ENCODE measurements around the gene OR52H1.
"Not testable (repeated sequence)": the region's sequence is repeated elsewhere in the genome, so short reads cannot be mapped to it uniquely, and the experiment has no call there.

Gene OR52H1

DNA sequence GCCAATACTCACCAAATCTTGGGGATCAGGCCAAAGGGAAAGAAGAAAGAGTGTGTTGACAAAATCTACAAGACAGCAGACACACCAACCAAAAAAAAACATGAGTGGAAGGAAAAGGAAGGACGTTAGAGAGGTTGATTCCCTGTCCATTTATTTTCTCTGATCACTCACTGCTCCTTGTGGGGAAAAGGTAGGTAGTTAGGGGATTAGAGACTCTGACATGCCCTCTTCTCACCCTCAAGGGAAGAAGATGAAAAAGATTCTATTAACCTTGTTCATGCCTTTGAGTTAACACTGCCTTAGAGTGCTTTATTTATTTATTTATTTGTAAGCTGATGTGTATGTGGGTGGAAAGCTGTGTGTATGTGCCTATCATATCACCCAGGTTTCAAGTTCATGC is at the start of gene OR52H1:
TSS of gene OR52H1 (minus strand) at position 101 of the 400 bp plus-strand sequence. CDS start 3,035 bp downstream, outside the sequence.
- no peak for DNase-seq (ENCODE audit: low read depth in 2 of 2)

DNA sequence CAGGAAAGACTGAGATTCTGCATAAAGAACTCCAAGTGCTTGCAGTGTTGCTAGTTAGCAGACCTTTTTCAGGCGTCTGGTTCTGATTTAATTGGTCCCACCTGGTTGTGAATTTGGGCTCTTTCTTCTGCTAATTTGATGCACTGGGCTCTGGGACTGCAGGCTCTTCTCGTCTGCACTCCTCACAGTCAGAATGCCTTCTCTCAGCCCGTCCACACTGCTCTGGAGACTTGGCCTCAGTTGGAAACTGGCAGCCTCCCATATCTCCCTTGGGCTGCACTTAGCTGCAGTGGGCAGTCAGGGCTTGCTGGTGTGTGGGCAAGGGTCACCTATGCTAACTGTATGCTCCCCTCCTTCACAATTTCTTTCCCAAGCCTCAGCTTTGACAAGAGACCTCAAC is 49.6 kb upstream of the OR52H1 start:
- no peak for DNase-seq (ENCODE audit: low read depth in 2 of 2)

DNA sequence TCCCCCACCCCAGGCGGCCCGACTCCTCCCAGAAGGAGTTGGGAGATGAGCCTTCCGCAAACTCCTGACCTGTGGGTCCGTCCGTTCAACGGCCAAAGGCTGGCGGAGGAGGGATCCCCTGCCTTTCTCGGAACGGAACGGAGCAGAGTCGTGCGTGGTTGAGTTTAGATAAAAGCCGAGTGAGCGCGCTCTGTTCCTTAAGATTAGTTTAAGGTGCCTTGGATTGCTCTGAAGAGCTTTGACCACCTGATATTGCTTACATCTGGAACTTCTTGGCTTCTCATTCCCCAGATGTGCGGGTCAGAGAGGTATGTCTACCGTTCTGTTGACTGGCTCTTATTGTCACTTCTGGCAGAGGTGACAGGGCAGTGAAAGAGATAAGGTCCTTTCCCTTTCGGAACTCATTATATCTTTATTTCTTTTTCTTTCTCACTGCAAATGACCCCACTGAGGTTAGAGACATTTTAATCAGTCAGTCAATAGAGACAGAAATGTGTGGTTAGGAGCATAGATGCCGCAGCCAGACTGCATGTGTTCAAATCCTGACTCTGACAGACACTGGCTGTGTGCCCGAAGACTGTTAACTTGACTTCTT is 48.4 kb upstream of the OR52H1 start, which contains the start of gene TRIM6:
TSS of gene TRIM6 (plus strand) at position 31 of the 595 bp plus-strand sequence. CDS start at position 292, 261 bp downstream.
- DNase-seq (ENCODE audit: low read depth in 2 of 2) = no peak

DNA sequence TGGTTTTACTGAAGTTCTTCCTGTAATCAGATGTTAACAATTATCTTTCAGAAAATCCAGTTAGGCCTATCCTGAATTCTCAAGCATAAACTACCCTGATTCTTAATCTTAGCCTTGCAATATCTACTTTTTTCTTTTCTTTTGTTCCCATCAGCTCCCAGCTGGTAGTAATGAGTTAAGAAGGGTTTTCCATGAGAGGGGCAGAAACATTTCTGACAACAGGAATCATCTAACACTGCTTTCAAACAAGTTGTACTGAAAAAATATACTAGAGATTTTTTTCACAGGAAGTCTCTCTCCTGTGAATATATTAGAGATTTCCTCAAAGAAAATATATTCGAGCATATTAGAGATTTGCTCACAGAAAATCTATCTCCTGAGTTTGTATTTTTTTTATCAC is 44.8 kb upstream of the OR52H1 start:
- no peak for DNase-seq (ENCODE audit: low read depth in 2 of 2)

GRCh38 chr11:5592615-5593014 is 44.3 kb upstream of the OR52H1 start:
- DNase-seq (ENCODE audit: low read depth in 2 of 2) = no peak

- DNase-seq (ENCODE audit: low read depth in 2 of 2) = no peak
Observed at GRCh38 chr11:5591613-5592012, 43.3 kb upstream of the OR52H1 start.

DNA sequence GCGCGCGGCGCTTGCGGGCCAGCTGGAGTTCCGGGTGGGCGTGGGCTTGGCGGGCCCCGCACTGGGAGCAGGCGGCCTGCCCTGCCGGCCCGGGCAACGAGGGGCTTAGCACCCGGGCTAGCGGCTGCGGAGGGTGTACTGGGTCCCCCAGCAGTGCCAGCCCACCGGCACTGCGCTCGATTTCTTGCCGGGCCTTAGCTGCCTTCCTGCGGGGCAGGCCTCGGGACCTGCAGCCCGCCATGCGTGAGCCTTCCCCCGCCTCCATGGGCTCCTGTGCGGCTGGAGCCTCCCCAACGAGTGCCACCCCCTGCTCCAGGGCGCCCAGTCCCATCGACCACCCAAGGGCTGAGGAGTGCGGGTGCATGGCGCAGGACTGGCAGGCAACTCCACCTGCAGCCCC is 41.6 kb upstream of the OR52H1 start:
- not testable (repeated sequence) for DNase-seq (ENCODE audit: low read depth in 2 of 2)

- not testable (repeated sequence) for DNase-seq (ENCODE audit: low read depth in 2 of 2)
Observed at GRCh38 chr11:5584458-5584857, 36.1 kb upstream of the OR52H1 start.

DNA sequence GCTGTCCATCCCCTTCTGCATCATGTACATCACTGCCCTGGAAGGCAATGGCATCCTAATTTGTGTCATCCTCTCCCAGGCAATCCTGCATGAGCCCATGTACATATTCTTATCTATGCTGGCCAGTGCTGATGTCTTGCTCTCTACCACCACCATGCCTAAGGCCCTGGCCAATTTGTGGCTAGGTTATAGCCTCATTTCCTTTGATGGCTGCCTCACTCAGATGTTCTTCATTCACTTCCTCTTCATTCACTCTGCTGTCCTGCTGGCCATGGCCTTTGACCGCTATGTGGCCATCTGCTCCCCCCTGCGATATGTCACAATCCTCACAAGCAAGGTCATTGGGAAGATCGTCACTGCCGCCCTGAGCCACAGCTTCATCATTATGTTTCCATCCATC is 32.7 kb upstream of the OR52H1 start:
- no peak for DNase-seq (ENCODE audit: low read depth in 2 of 2)

- no peak for DNase-seq (ENCODE audit: low read depth in 2 of 2)
Observed at GRCh38 chr11:5580577-5580976, 32.2 kb upstream of the OR52H1 start, which contains the start of gene OR52B6. TSS of gene OR52B6 (plus strand) at chr11:5580877. CDS start at chr11:5580877, 0 bp downstream.

GRCh38 chr11:5577101-5577500 is 28.8 kb upstream of the OR52H1 start:
- no peak for DNase-seq (ENCODE audit: low read depth in 2 of 2)

DNA sequence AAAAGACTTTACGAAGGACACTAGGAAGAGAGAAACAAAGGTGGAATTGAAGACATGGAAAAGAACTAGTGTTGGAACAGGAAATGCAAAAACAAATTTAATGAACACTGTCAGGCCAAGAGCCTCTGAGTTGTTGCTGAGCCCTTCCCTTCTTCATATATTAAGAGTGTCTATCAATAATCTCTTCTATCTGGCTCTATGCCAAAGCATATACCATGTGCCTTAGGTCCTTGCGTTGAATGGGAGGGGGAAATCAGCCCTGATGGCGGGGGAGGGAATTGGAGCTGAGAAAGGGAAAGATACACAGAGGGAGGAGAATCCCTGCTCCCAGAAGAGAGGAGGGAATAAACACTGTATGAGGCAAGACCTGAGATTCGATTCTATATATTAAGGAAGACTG is 26.8 kb upstream of the OR52H1 start:
- DNase-seq (ENCODE audit: low read depth in 2 of 2) = no peak

GRCh38 chr11:5574654-5575053 is 26.3 kb upstream of the OR52H1 start:
- DNase-seq (ENCODE audit: low read depth in 2 of 2) = no peak

- no peak for DNase-seq (ENCODE audit: low read depth in 2 of 2)
Observed at GRCh38 chr11:5564259-5565019, 16.1 kb upstream of the OR52H1 start.

DNA sequence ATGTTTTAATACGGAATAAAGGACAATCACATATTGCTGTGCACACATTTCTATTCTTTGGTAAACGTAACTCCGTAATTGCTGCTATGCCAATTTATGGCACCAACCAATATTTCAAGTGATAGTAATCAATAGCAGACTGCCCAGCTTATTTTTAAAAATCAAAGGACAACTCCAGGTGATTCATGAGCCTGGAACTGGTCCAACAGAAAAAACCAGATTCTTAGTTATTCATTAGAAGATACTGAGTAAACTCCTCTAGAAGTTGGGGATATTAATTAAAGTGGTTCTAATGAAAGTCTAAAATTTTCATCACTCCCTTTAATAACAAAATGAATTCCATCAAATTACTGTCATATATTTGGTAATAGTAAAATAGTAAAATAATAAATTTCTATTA is 9.4 kb upstream of the OR52H1 start:
- DNase-seq (ENCODE audit: low read depth in 2 of 2) = no peak

- DNase-seq (ENCODE audit: low read depth in 2 of 2) = no peak
Observed at GRCh38 chr11:5556596-5557188, 8.4 kb upstream of the OR52H1 start.

DNA sequence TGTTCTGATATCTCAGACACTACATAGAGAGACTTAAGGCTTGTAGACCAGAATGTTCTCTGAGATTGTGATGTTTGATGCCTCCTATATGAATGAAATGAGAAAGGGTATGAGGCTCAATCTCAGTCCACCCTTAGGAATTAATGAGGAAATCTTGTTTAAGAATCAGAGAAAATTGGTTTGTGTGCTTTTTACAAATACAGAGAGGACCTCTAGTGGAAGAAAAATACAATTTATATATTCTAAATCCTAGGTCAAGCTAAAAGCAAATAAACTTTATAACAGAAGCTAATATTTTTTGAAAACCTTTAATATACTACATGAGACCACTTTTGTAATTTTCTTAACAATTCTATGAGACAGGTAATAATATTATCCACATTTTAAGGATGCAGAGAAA is 5.0 kb upstream of the OR52H1 start:
- no peak for DNase-seq (ENCODE audit: low read depth in 2 of 2)

DNA sequence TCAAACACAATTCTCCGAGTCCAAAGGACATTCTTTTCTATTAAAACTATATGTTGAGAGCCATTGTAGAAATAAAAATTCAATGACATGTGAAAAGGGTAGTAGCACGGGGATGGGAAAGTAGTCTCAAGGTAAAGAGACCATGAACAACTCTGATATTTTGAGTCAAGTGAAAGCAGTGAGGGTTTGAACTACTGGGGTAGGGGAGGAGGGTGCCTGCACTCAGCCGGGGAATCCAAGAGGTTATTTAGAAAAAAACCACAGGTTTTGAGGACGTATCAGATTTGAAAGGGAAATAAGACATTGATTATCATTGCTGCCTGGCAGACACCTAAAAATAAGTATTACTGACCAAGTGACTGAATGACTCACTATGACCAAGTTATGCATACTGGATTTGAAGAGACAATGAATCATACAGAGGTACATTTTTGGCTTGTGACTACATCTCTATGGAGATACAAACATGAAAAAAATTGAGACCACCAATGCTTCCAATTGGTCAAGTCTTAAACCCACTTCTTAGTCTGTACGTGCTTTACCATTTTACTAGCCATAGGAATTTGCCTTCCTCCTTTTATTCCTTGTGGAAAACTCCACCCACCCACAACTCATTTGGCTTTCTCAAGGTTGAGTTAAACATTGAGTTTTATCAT is 2.2 kb upstream of the OR52H1 start:
- no peak for DNase-seq (ENCODE audit: low read depth in 2 of 2)

GRCh38 chr11:5547982-5548381 is 358 bp downstream of the OR52H1 start:
- no peak for DNase-seq (ENCODE audit: low read depth in 2 of 2)

GRCh38 chr11:5546457-5546856 is 1.9 kb downstream of the OR52H1 start:
- DNase-seq (ENCODE audit: low read depth in 2 of 2) = no peak

- no peak for DNase-seq (ENCODE audit: low read depth in 2 of 2)
Observed at GRCh38 chr11:5541427-5541826, 6.9 kb downstream of the OR52H1 start.

- no peak for DNase-seq (ENCODE audit: low read depth in 2 of 2)
Observed at GRCh38 chr11:5536482-5536881, 11.9 kb downstream of the OR52H1 start.
